Suprapubic skin (tissue), 3 donors: ENCODE results near the gene ARHGAP32.

Experiments
- EP300 ChIP-seq: sonication (generic); formaldehyde crosslinking; IDR thresholded peaks from one replicate; pipeline ENCODE4 v1.6.1; 2017; ENCODE audit warnings: antibody characterized with exemption
- TF ChIP-seq, protein P1 (sequence below), 2 donors: fragments of 200-600 bp in 1 of 2; fragments of 450-650 bp in 1 of 2; sonication (generic) in 1 of 2; IDR thresholded peaks; one replicate each; pipeline ENCODE4 v1.5.1; 2016 to 2019; ENCODE audit warnings: antibody characterized with exemption in 2 of 2, mild to moderate bottlenecking in 1 of 2, moderate library complexity in 1 of 2

DNA sequence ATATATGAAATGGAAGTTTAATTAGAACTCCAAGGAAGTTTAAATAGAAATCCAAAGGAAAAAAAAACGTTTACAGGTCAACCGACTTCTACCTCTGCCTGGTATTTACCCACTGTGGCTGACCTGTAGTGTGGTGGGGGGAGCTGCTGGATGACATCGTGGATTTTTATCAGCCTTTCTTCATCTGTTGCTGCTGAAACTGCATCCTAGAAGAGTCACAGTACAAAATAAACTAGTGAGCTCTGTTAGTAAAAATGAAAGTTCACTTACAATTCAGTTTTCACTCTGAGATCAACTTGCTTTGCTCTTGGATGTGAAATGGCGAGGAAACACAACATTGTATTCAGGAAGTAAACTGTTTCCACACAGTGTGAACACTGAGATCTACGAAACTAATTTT, 206.2 kb downstream of the ARHGAP32 start:
- TF ChIP-seq, protein P1, sequence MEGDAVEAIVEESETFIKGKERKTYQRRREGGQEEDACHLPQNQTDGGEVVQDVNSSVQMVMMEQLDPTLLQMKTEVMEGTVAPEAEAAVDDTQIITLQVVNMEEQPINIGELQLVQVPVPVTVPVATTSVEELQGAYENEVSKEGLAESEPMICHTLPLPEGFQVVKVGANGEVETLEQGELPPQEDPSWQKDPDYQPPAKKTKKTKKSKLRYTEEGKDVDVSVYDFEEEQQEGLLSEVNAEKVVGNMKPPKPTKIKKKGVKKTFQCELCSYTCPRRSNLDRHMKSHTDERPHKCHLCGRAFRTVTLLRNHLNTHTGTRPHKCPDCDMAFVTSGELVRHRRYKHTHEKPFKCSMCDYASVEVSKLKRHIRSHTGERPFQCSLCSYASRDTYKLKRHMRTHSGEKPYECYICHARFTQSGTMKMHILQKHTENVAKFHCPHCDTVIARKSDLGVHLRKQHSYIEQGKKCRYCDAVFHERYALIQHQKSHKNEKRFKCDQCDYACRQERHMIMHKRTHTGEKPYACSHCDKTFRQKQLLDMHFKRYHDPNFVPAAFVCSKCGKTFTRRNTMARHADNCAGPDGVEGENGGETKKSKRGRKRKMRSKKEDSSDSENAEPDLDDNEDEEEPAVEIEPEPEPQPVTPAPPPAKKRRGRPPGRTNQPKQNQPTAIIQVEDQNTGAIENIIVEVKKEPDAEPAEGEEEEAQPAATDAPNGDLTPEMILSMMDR (IDR thresholded peaks at IDR 0.05), result no peak
- TF ChIP-seq EP300, result no peak
